Kidney epithelial cell (primary cell): ENCODE results near the gene PRTG. TPM values are rescaled to one million over a fixed set of nuclear protein-coding genes. Genes with fewer than 3 reads are reported as not detected.

ENCODE experiments used
- DNase-seq: peaks from one replicate; pipeline ENCODE4 v3.0.0-alpha.2; 2010; ENCODE audit warnings: low read depth
- H3K27me3 ChIP-seq: 2 replicates; pipeline ENCODE4 v1.6.0; 2011; ENCODE audit warnings: low read length; ENCODE audit not compliant: control insufficient read depth, insufficient read depth
- H3K36me3 ChIP-seq: 2 replicates; pipeline ENCODE4 v1.5.1; 2011; ENCODE audit warnings: low read length; ENCODE audit not compliant: control insufficient read depth, insufficient read depth
- H3K4me3 ChIP-seq: 2 replicates; pipeline ENCODE4 v1.5.1; 2011; ENCODE audit warnings: low read depth, mild to moderate bottlenecking, control low read depth, low read length
- total RNA-seq: library from RNA; depleted of rRNA; stranded (reverse); fragments of >200 nt; gene quantifications from 2 replicates; pipeline ENCODE4 v1.2.3, GENCODE V29; 2015
- TF ChIP-seq, protein P1 (sequence below): IDR thresholded peaks from 2 replicates; pipeline ENCODE4 v1.5.1; 2011; ENCODE audit warnings: mild to moderate bottlenecking, moderate library complexity, low read length, control low read depth, inconsistent platforms; ENCODE audit not compliant: insufficient read depth, poor library complexity, severe bottlenecking

PRTG gene
- total RNA-seq, 1 donor from 2014 or later = 9.4 TPM

DNA sequence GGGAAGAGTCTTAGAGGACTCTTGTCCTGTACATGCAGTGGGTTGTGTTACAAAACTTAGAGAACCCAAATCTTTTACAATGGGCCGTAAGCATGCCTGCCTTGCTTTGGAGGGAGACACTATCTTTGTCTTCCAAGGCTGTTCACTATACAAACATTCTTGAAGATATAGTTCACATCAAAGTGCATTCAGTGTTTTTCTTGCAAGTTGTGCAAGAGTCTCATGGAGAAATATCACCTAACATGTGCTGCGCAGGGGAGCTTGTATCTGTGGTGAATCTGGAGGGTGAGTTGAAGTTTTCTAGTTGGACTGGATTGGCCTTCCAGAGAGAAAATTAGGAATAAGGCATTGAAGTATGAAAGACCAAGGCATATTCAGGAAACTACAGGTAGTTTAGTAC is 7.8 kb upstream of the PRTG start:
- H3K4me3 ChIP-seq = no peak overlapping the region
- DNase-seq = no peak
- H3K27me3 ChIP-seq = no peaks in the 10 kb centered on the region
- no peaks in the 10 kb centered on the region for H3K36me3 ChIP-seq
- TF ChIP-seq, protein P1, sequence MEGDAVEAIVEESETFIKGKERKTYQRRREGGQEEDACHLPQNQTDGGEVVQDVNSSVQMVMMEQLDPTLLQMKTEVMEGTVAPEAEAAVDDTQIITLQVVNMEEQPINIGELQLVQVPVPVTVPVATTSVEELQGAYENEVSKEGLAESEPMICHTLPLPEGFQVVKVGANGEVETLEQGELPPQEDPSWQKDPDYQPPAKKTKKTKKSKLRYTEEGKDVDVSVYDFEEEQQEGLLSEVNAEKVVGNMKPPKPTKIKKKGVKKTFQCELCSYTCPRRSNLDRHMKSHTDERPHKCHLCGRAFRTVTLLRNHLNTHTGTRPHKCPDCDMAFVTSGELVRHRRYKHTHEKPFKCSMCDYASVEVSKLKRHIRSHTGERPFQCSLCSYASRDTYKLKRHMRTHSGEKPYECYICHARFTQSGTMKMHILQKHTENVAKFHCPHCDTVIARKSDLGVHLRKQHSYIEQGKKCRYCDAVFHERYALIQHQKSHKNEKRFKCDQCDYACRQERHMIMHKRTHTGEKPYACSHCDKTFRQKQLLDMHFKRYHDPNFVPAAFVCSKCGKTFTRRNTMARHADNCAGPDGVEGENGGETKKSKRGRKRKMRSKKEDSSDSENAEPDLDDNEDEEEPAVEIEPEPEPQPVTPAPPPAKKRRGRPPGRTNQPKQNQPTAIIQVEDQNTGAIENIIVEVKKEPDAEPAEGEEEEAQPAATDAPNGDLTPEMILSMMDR = no peak

DNA sequence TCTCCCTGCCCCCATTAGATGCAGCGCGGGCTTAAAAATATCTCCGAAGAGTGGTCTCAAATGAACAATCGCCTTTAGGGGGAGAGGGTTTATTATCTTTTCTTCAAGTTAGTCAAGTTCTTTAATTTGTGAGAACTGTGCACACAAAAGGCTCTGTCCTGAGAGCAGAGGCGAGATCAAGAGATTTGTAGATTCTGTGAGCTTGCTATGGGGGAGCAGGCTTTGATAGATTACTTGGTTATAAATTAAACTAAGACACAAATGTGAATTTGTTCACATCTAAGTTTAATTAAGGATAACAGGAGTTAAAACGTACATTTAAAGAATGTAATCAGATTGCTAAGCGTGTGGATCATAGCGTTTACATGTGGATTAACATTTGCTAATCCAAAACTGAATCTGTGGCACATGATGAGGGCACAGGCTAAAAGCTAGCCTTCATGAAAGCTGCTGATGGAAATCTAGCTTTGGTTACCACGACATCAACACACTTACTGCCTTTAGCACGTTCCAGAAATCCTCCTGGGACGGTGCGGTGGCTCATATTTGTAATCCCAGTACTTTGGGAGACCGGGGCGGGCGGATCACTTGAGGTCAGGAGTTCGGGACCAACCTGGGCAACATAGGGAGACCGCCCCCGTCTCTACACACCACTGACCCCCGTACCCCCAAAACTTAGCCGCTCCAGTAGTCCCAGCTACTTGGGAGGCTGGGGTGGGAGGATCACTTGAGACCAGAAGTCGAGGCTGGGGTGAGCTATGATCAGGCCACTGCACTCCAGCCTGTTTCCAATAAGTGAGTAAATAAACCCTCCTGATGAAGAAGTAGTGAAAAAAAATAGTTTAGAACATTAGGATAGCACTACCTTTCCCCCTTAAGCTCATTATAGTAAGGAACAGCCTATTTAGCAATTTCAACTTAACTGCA is 1.0 kb upstream of the PRTG start:
- TF ChIP-seq, protein P1 = no peak
- DNase-seq = no peak
- Histone ChIP-seq H3K27me3 (no peaks in the 10 kb centered on the region), H3K4me3 (peak overlapping the region; percentile 81), H3K36me3 (no peaks in the 10 kb centered on the region)

DNA sequence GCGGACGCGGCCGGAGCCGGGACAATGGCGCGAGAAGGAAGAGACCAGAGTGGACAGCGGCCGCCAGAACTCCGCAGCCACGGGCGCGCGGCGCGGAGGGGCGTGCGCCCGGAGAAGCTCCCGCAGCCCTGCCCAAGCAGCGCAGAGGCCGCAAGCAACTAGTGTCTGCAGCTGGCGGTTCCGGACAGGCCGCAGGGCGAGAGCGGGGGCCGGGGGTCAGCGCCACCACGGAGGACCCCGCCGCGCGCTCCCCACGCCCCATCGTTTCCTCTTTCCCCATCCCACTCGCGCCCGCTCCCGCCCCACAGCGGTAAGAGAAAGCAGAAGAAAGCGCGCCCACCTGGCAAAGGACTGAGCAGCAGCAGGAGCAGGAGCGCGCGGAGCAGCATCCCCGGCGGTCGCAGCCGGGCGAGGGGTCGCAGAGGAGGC is 440 bp downstream of the PRTG start:
- Histone ChIP-seq H3K4me3 (peak overlapping the region; percentile 81), H3K36me3 (no peaks in the 10 kb centered on the region), H3K27me3 (no peaks in the 10 kb centered on the region)
- DNase-seq = no peak
- TF ChIP-seq, protein P1 = no peak

DNA sequence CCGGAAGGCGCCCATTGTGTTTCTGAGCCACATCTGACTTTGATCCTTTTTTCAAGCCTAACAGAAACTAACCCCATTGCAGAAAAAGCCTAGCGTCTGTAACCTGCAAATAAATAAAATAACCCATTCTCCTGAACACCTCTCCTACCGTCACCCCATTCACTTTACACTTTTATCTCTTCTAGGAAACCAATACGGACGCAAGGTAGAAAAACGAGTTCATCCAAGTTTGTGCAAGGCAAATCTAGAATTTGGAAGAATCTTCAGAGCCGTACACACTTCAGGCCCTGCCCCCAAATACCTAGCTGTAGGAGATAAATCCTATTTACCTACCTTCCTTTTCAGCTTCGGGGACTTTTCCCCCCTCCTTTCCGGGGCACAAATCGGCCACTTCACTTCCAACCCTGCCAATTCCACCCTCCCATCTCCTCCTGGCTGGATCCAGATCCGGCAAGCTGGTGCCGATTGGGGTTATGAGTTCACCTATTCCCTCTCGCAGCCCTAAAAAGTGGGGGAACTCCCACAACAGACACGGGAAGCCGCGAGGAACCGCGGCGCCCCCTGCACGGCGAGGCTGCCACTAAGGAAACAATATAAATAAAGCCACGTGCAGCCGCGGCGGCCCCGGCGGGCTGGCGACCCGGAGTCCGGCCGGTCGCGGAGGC is 987 bp downstream of the PRTG start:
- H3K27me3 ChIP-seq = no peaks in the 10 kb centered on the region
- DNase-seq = no peak
- TF ChIP-seq, protein P1 = peak; percentile 16

DNA sequence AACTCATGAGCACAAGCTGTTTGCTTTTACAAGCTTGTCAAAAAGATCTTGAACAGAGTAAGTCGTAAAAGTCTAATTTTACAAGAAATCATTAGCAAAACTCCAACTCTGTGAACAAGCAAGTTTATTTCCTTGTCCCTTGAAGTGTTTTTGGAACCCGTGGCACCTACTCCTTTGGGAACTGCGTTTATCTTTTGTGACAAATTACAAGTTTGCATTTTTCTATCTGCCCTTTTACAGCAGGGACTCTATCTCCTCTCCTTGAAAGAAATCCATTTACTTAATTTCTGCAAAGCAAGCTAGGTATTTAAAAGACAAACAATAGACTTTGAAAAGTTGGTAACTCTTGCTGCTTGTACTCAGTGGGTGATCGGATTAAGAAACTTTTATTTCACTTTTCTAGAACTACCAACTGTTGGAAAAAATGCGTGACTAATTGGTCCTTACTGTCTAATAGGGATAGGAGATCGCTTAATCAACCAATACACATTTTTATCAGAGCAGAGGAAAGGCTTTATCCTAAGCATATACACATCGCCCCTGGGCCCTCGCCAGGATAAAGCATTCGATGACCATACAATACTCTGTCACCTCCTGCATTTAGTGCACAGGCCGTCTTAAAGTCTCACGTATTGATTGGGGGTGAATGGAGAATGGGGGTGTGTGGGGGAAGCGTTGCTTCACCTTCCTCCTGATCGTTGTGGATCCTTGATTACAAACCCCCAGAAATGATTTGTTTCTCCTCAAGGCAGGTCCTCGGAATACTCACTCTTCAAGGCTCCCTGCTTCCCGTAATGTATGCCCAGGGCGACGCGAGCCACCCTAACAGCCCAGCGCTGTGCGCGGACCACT is 1.7 kb downstream of the PRTG start:
- no peak for DNase-seq
- Histone ChIP-seq H3K4me3 (peak overlapping the region; percentile 81), H3K36me3 (no peaks in the 10 kb centered on the region), H3K27me3 (no peaks in the 10 kb centered on the region)
- TF ChIP-seq, protein P1 = no peak

More for the DNA sequence above, 987 bp downstream of the PRTG start:
- Histone ChIP-seq H3K4me3 (peak overlapping the region; percentile 81), H3K36me3 (no peaks in the 10 kb centered on the region)
